Liver (tissue), 9 donors: ENCODE results near the gene THY1. TPM values are rescaled to one million over a fixed set of nuclear protein-coding genes. Genes with fewer than 3 reads are reported as not detected.

ENCODE experiments used
- DNase-seq: peaks from one replicate; pipeline ENCODE4 v3.0.0-alpha.2; 2017; ENCODE audit warnings: low spot score
- H3K27ac ChIP-seq, 2 donors: one replicate each; pipeline ENCODE4 v1.7.0; 2013; ENCODE audit warnings: inconsistent platforms in 2 of 2, low read length in 2 of 2, control low read depth in 1 of 2, low read depth in 1 of 2, mild to moderate bottlenecking in 1 of 2
- H3K27me3 ChIP-seq, 4 donors: one replicate each; pipeline versions ENCODE4 v1.6.1 to v1.7.0; 2013; ENCODE audit warnings: low read length in 3 of 4, inconsistent platforms in 1 of 4, mild to moderate bottlenecking in 1 of 4, moderate library complexity in 1 of 4; ENCODE audit not compliant: control insufficient read depth in 4 of 4, insufficient read depth in 4 of 4
- H3K36me3 ChIP-seq, 4 donors: one replicate each; pipeline versions ENCODE4 v1.6.1 to v1.7.0; 2013; ENCODE audit warnings: low read length in 3 of 4, mild to moderate bottlenecking in 3 of 4, low read depth in 1 of 4, moderate library complexity in 1 of 4; ENCODE audit not compliant: control insufficient read depth in 4 of 4, insufficient read depth in 3 of 4
- H3K4me1 ChIP-seq, 4 donors: one replicate each; pipeline versions ENCODE4 v1.6.1 to v1.7.0; 2013; ENCODE audit warnings: low read length in 3 of 4, mild to moderate bottlenecking in 3 of 4, moderate library complexity in 1 of 4; ENCODE audit not compliant: control insufficient read depth in 4 of 4, insufficient read depth in 4 of 4
- H3K4me3 ChIP-seq, 3 donors: one replicate each; pipeline versions ENCODE4 v1.6.1 to v1.7.0; 2013; ENCODE audit warnings: low read length in 3 of 3, control low read depth in 1 of 3, low read depth in 1 of 3, mild to moderate bottlenecking in 1 of 3
- H3K9ac ChIP-seq, 2 donors: one replicate each; pipeline ENCODE4 v1.7.0; 2013; ENCODE audit warnings: low read length in 2 of 2, mild to moderate bottlenecking in 2 of 2, moderate library complexity in 2 of 2, control low read depth in 1 of 2, low read depth in 1 of 2
- H3K9me3 ChIP-seq, 4 donors: one replicate each; pipeline versions ENCODE4 v1.6.1 to v1.7.0; 2013; ENCODE audit warnings: low read length in 3 of 4; ENCODE audit not compliant: control insufficient read depth in 4 of 4
- CTCF ChIP-seq: fragments of 150-350 bp; IDR thresholded peaks from 2 replicates; pipeline ENCODE4 v1.5.1; 2017; ENCODE audit warnings: improper control_type of control experiment, low read depth, low read length; ENCODE audit not compliant: missing input control
- EGR1 ChIP-seq, 2 donors: IDR thresholded peaks; 2 replicates each; pipeline ENCODE4 v1.6.1; 2016 to 2018; ENCODE audit warnings: antibody characterized with exemption in 2 of 2, low read depth in 2 of 2
- FOXA1 ChIP-seq: IDR thresholded peaks from 2 replicates; pipeline ENCODE4 v1.6.1; 2016; ENCODE audit warnings: antibody characterized with exemption
- FOXA2 ChIP-seq: IDR thresholded peaks from 2 replicates; pipeline ENCODE4 v1.6.1; 2016; ENCODE audit warnings: antibody characterized with exemption
- HNF4G ChIP-seq: IDR thresholded peaks from 2 replicates; pipeline ENCODE4 v1.6.1; 2016; ENCODE audit warnings: antibody characterized with exemption
- JUND ChIP-seq, 2 donors: IDR thresholded peaks; 2 replicates each; pipeline ENCODE4 v1.6.1; 2016; ENCODE audit warnings: antibody characterized with exemption in 2 of 2
- MAX ChIP-seq: IDR thresholded peaks from 2 replicates; pipeline ENCODE4 v1.6.1; 2016; ENCODE audit warnings: antibody characterized with exemption
- NR2F2 ChIP-seq: IDR thresholded peaks from 2 replicates; pipeline ENCODE4 v1.6.1; 2016; ENCODE audit warnings: antibody characterized with exemption
- RAD21 ChIP-seq, 2 donors: IDR thresholded peaks; 2 replicates each; pipeline ENCODE4 v1.6.1; 2016; ENCODE audit warnings: antibody characterized with exemption in 2 of 2, mild to moderate bottlenecking in 2 of 2
- REST ChIP-seq: IDR thresholded peaks from 2 replicates; pipeline ENCODE4 v1.6.1; 2016; ENCODE audit warnings: antibody characterized with exemption, mild to moderate bottlenecking
- RXRA ChIP-seq, 2 donors: IDR thresholded peaks; 2 replicates each; pipeline ENCODE4 v1.6.1; 2017 to 2018; ENCODE audit warnings: antibody characterized with exemption in 2 of 2, mild to moderate bottlenecking in 1 of 2
- SP1 ChIP-seq: IDR thresholded peaks from 2 replicates; pipeline ENCODE4 v1.6.1; 2018; ENCODE audit warnings: antibody characterized with exemption, mild to moderate bottlenecking
- TAF1 ChIP-seq: conservative IDR thresholded peaks from 2 replicates; pipeline ENCODE4 v1.6.1; 2016; ENCODE audit warnings: antibody characterized with exemption, mild to moderate bottlenecking
- YY1 ChIP-seq: IDR thresholded peaks from 2 replicates; pipeline ENCODE4 v1.6.1; 2016; ENCODE audit warnings: antibody characterized with exemption, mild to moderate bottlenecking
- WGBS: extraction: QIAGEN DNeasy Blood & Tissue Kit; methylation state at CpG from one replicate; pipeline ENCODE4 v1.1.7; 2013; 5-methylcytosine and 5-hydroxymethylcytosine counted together
- polyA plus RNA-seq, 2 donors: library from polyadenylated mRNA; stranded (reverse) in 1 of 2; unstranded in 1 of 2; fragments of 200-250 nt in 1 of 2; fragments of >200 nt in 1 of 2; fragmentation: Nextera tagmentation in 1 of 2; extraction: Ambion mirVana in 1 of 2; gene quantifications; one replicate each; pipeline versions ENCODE4 v1.2.1 to v1.2.3, GENCODE V29; 2013 to 2015
- total RNA-seq, 2 donors: library from RNA; depleted of rRNA; stranded (reverse); fragments of >200 nt; gene quantifications; one replicate each; pipeline ENCODE4 v1.2.3, GENCODE V29; 2014
- donor health status: healthy.
- donor health status: healthy.
- donor health status: healthy.
- donor health status: healthy.
- donor health status: healthy.

Gene THY1
- total and polyA plus RNA-seq, 4 donors = 0.51 to 5.1 (median 1.1) TPM

- Histone ChIP-seq H3K4me3 (no peak overlapping the region), H3K9ac (no peak overlapping the region), H3K4me1 (peaks cover 0 to 4% (median under 1%) of the 10 kb centered on the region in 4 donors), H3K27ac (no peak overlapping the region), H3K36me3 (no peaks in the 10 kb centered on the region), H3K9me3 (no peaks in the 10 kb centered on the region), H3K27me3 (peaks cover 0 to 6% (median 1%) of the 10 kb centered on the region in 4 donors)
- TF ChIP-seq RAD21 (IDR thresholded peaks at IDR 0.05) (no peak), FOXA1 (no peak)
- WGBS = 71% methylated on average over 14 of the region's 14 CpGs
- DNase-seq = no peak
These were observed 710 bp upstream of the THY1 start for GRCh38 chr11:119423509-119424254.

- WGBS = 5% methylated on average over 49 of the region's 49 CpGs
- H3K9ac ChIP-seq = no peak overlapping the region
- no peak for DNase-seq
- H3K9me3 ChIP-seq = no peaks in the 10 kb centered on the region
- TF ChIP-seq NR2F2 = no peak
- no peak for TF ChIP-seq SP1
- TF ChIP-seq REST = no peak
- no peak for TF ChIP-seq EGR1 (IDR thresholded peaks at IDR 0.05; ENCODE audit: low read depth in 2 of 2)
- TF ChIP-seq YY1 = no peak
- no peak for TF ChIP-seq TAF1
- no peak for TF ChIP-seq FOXA2
- TF ChIP-seq CTCF = no peak
- H3K4me3 ChIP-seq = peak overlapping the region in 1 of 3 donors; percentile 13
- H3K4me1 ChIP-seq = peaks cover 0 to 4% (median under 1%) of the 10 kb centered on the region in 4 donors
- no peak overlapping the region for H3K27ac ChIP-seq
- peaks cover 0 to 6% (median 1%) of the 10 kb centered on the region in 4 donors for H3K27me3 ChIP-seq
- H3K36me3 ChIP-seq = no peaks in the 10 kb centered on the region
These were observed 797 bp downstream of the THY1 start for GRCh38 chr11:119421941-119422808.

GRCh38 chr11:119421351-119421750 is 1.6 kb downstream of the THY1 start:
- H3K4me1 ChIP-seq = peaks cover 0 to 4% (median under 1%) of the 10 kb centered on the region in 4 donors
- H3K4me3 ChIP-seq = no peak overlapping the region
- H3K9me3 ChIP-seq = no peaks in the 10 kb centered on the region
- DNase-seq = no peak
- H3K27me3 ChIP-seq = peaks cover 0 to 6% (median 1%) of the 10 kb centered on the region in 4 donors
- H3K9ac ChIP-seq = no peak overlapping the region
- WGBS = 30% methylated on average over 8 of the region's 8 CpGs
- no peaks in the 10 kb centered on the region for H3K36me3 ChIP-seq
- H3K27ac ChIP-seq = no peak overlapping the region
- no peak for TF ChIP-seq TAF1
- TF ChIP-seq JUND (IDR thresholded peaks at IDR 0.05) = no peak
- TF ChIP-seq MAX = no peak
- TF ChIP-seq FOXA2 = no peak
- no peak for TF ChIP-seq REST
- no peak for TF ChIP-seq EGR1 (IDR thresholded peaks at IDR 0.05; ENCODE audit: low read depth in 2 of 2)
- no peak for TF ChIP-seq RXRA (IDR thresholded peaks at IDR 0.05)
- no peak for TF ChIP-seq HNF4G
- no peak for TF ChIP-seq YY1
